GM12878 (cell line): ENCODE measurements around the gene METTL16. TPM values are rescaled to one million over a fixed set of nuclear protein-coding genes. Genes with fewer than 3 reads are reported as not detected.
"Not testable (repeated sequence)": the region's sequence is repeated elsewhere in the genome, so short reads cannot be mapped to it uniquely, and the experiment has no call there.

Source experiments
- ATAC-seq: fragments of 200-7000 bp; cut with Tn5 transposase; 3 replicates; pipeline ENCODE4 v1.9.1; 2020; ENCODE audit warnings: mild to moderate bottlenecking, moderate library complexity
- BruUV-seq: library from RNA; stranded (reverse); fragments of 400-500 nt; replicated peaks from 2 replicates; lab custom pipeline; 2021; lab: Mats Ljungman, UMichigan
- CTCF ChIA-PET: fragments of 300-600 bp; sonication (Branson Sonifier 250); formaldehyde crosslinking; extraction: SDS; loops from one replicate; lab custom pipeline; 2021; ENCODE audit warnings: inconsistent platforms; lab: Yijun Ruan, JAX
- POLR2A ChIA-PET: fragments of 350-600 bp; formaldehyde crosslinking; extraction: SDS; loops from one replicate; lab custom pipeline; 2021; ENCODE audit warnings: inconsistent platforms; lab: Charles Lee
- RAD21 ChIA-PET: fragments of 300-600 bp; sonication (Branson Sonifier 250); formaldehyde crosslinking; loops from one replicate; lab custom pipeline; 2023; ENCODE audit warnings: antibody characterized with exemption; ENCODE audit not compliant: unreplicated experiment; lab: Charles Lee
- SMC1A ChIA-PET: fragments of 300-600 bp; sonication (Branson Sonifier 250); formaldehyde crosslinking; loops from one replicate; lab custom pipeline; 2023; ENCODE audit not compliant: unreplicated experiment, uncharacterized antibody; lab: Charles Lee
- DNase-seq: peaks from one replicate; pipeline ENCODE4 v3.0.0-alpha.2; 2011; ENCODE audit warnings: low read depth, low spot score
- FAIRE-seq: peaks from 3 replicates; lab custom pipeline; 2011; peaks lifted over from hg19 to GRCh38; lab: Jason Lieb, UNC
- H2AFZ ChIP-seq: 2 replicates; pipeline ENCODE4 v1.6.0; 2011; ENCODE audit warnings: low read depth, low read length, control low read depth; ENCODE audit not compliant: control insufficient read depth
- H3K27ac ChIP-seq: 2 replicates; pipeline ENCODE4 v1.5.1; 2011; ENCODE audit warnings: control low read depth; ENCODE audit not compliant: control insufficient read depth, insufficient read depth
- H3K27me3 ChIP-seq, 2 experiments: replicated peaks in 1 of 2; 2 replicates each; pipeline versions ENCODE4 v1.6.0 to v1.6.1; 2011; ENCODE audit warnings: low read length in 1 of 2; ENCODE audit not compliant: control insufficient read depth in 2 of 2, insufficient read depth in 2 of 2
- H3K36me3 ChIP-seq, 2 experiments: 2 replicates each; pipeline ENCODE4 v1.5.1; 2011; ENCODE audit warnings: low read length in 1 of 2; ENCODE audit not compliant: control insufficient read depth in 2 of 2, insufficient read depth in 2 of 2
- H3K4me1 ChIP-seq: 2 replicates; pipeline ENCODE4 v1.6.1; 2011; ENCODE audit warnings: mild to moderate bottlenecking, low read length, moderate library complexity, mixed read lengths; ENCODE audit not compliant: control insufficient read depth, insufficient read depth
- H3K4me2 ChIP-seq: 2 replicates; pipeline ENCODE4 v1.6.0; 2011; ENCODE audit warnings: control low read depth; ENCODE audit not compliant: control insufficient read depth, insufficient read depth
- H3K4me3 ChIP-seq: fragments of 200-600 bp; sonication (generic); 2 replicates; pipeline ENCODE4 v1.5.1; 2016
- H3K79me2 ChIP-seq: 2 replicates; pipeline ENCODE4 v1.6.0; 2011; ENCODE audit warnings: low read length; ENCODE audit not compliant: control insufficient read depth, insufficient read depth
- H3K9ac ChIP-seq: 2 replicates; pipeline ENCODE4 v1.8.0; 2011; ENCODE audit warnings: low read length, control low read depth, mixed read lengths; ENCODE audit not compliant: control insufficient read depth, insufficient read depth
- H3K9me3 ChIP-seq: replicated peaks from 3 replicates; pipeline ENCODE4 v1.5.1; 2011; ENCODE audit warnings: mild to moderate bottlenecking, low read length; ENCODE audit not compliant: control insufficient read depth, insufficient read depth
- H4K20me1 ChIP-seq: 2 replicates; pipeline ENCODE4 v1.6.0; 2011; ENCODE audit not compliant: control insufficient read depth, insufficient read depth
- BHLHE40 ChIP-seq, 2 experiments: fragments of 450-650 bp in 1 of 2; IDR thresholded peaks; 2 replicates each; pipeline ENCODE4 v1.6.1; 2011 to 2017; ENCODE audit warnings: low read depth in 2 of 2, borderline replicate concordance in 1 of 2, improper control_type of control experiment in 1 of 2, low read length in 1 of 2, mild to moderate bottlenecking in 1 of 2
- DPF2 ChIP-seq: fragments of 450-650 bp; IDR thresholded peaks from 2 replicates; pipeline ENCODE4 v1.6.1; 2017; ENCODE audit warnings: mild to moderate bottlenecking
- GABPA ChIP-seq: IDR thresholded peaks from 2 replicates; pipeline ENCODE4 v1.6.1; 2014; ENCODE audit warnings: antibody characterized with exemption, low read depth, mild to moderate bottlenecking, inconsistent platforms
- HDGF ChIP-seq: fragments of 450-650 bp; IDR thresholded peaks from 2 replicates; pipeline ENCODE4 v1.6.1; 2016; ENCODE audit warnings: antibody characterized with exemption
- IRF4 ChIP-seq: IDR thresholded peaks from 2 replicates; pipeline ENCODE4 v1.6.1; 2011; ENCODE audit warnings: low read depth, low read length
- KLF5 ChIP-seq: fragments of 450-650 bp; IDR thresholded peaks from 2 replicates; pipeline ENCODE4 v1.6.1; 2014; ENCODE audit warnings: mild to moderate bottlenecking; ENCODE audit not compliant: partially characterized antibody
- MEF2B ChIP-seq: fragments of 450-650 bp; IDR thresholded peaks from 2 replicates; pipeline ENCODE4 v1.6.1; 2018; ENCODE audit warnings: mild to moderate bottlenecking, moderate library complexity; ENCODE audit not compliant: partially characterized antibody, poor library complexity, severe bottlenecking
- MLLT1 ChIP-seq: fragments of 450-650 bp; IDR thresholded peaks from 2 replicates; pipeline ENCODE4 v1.6.1; 2016; ENCODE audit warnings: mild to moderate bottlenecking
- MTA2 ChIP-seq: fragments of 450-650 bp; IDR thresholded peaks from 2 replicates; pipeline ENCODE4 v1.6.1; 2016; ENCODE audit warnings: low read depth, mild to moderate bottlenecking, moderate library complexity
- NBN ChIP-seq: fragments of 450-650 bp; IDR thresholded peaks from 2 replicates; pipeline ENCODE4 v1.6.1; 2016
- PBX3 ChIP-seq: IDR thresholded peaks from 2 replicates; pipeline ENCODE4 v1.6.1; 2011; ENCODE audit warnings: mild to moderate bottlenecking, low read depth, low read length, moderate library complexity; ENCODE audit not compliant: insufficient replicate concordance
- RAD51 ChIP-seq: fragments of 450-650 bp; IDR thresholded peaks from 2 replicates; pipeline ENCODE4 v1.6.1; 2016; ENCODE audit warnings: moderate library complexity, mild to moderate bottlenecking, inconsistent platforms
- ZNF274 ChIP-seq: IDR thresholded peaks from one replicate; pipeline ENCODE4 v1.8.0; 2011; ENCODE audit not compliant: insufficient read length, insufficient read depth
- ZNF622 ChIP-seq: fragments of 450-650 bp; IDR thresholded peaks from 2 replicates; pipeline ENCODE4 v1.6.1; 2017; ENCODE audit warnings: mild to moderate bottlenecking, inconsistent platforms
- ZNF687 ChIP-seq: fragments of 450-650 bp; IDR thresholded peaks from 2 replicates; pipeline ENCODE4 v1.6.1; 2017; ENCODE audit warnings: mild to moderate bottlenecking, moderate library complexity
- WGBS: methylation state at CpG from one replicate; pipeline ENCODE4 v1.1.6; 2016; ENCODE audit warnings: low lambda C conversion rate; ENCODE audit not compliant: insufficient replicate concordance, insufficient coverage; ENCODE audit errors: missing lambda C conversion rate; 5-methylcytosine and 5-hydroxymethylcytosine counted together
- in situ Hi-C: fragments of 300-500 bp; cut with MboI; formaldehyde crosslinking; loops from 9 replicates; pipeline ENCODE4 v1.14.3; 2018; ENCODE audit warnings: mixed read lengths
- intact Hi-C: fragments of 100-400 bp; cut with micrococcal nuclease; formaldehyde crosslinking; loops from one replicate; pipeline ENCODE4 v1.14.2; 2022; ENCODE audit not compliant: unreplicated experiment
- polyA plus RNA-seq, 11 experiments: library from polyadenylated mRNA; depleted of rRNA in 4 of 11; unstranded in 6 of 11; stranded (reverse) in 5 of 11; fragments of >200 nt; fragmentation: Nextera tagmentation in 4 of 11; fragmentation: Illumina TruSeq in 1 of 11; extraction: Ambion mirVana in 4 of 11; extraction: Trizol in 1 of 11; gene quantifications; 1 replicate in 1 of 11; 2 replicates in 10 of 11; pipeline versions ENCODE4 v1.2.1 to v1.2.3, GENCODE V29; 2011 to 2016; ENCODE audit warnings: inconsistent platforms in 2 of 11, missing spikeins in 2 of 11, low read depth in 1 of 11
- total RNA-seq, 4 experiments: library from RNA; depleted of rRNA in 3 of 4; stranded (reverse); fragments of >200 nt in 3 of 4; fragmentation: Illumina TruSeq in 1 of 4; extraction: Trizol in 1 of 4; gene quantifications; 2 replicates each; pipeline versions ENCODE4 v1.2.1 to v1.2.3, GENCODE V29; 2013 to 2021
- TF ChIP-seq, protein P1 (sequence below): IDR thresholded peaks from 2 replicates; pipeline ENCODE4 v1.6.1; 2011; ENCODE audit warnings: low read depth, low read length, improper control_type of control experiment, borderline replicate concordance

The METTL16 gene
- total and polyA plus RNA-seq, 10 of the 15 experiments (the other 5 are each of a cell fraction or from before 2014, with no cell fraction given), result 15.6 to 34.3 (median 23.7) TPM

DNA sequence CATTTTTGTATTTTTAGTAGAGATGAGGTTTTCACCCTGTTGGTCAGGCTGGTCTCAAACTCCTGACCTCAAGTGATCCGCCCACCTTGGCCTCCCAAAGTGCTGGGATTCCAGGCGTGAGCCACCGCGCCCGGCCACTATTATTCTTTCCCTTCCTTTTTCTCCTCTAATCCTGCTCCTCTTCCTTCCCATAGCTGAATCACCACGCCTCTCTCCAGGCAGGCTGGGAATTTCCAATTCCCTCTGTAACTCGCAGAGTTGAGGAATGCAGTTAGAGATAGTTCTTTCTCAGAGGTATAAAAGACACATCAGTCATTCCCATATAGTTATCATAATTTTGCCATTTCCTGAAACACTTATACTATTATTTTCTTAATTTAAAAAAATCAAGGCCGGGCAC lies 11.2 kb downstream of the METTL16 start (continued):
- TF ChIP-seq ZNF274 (no peak), PBX3 (no peak), ZNF622 (no peak), MLLT1 (no peak), GABPA (no peak), KLF5 (no peak), IRF4 (no peak)
- TF ChIP-seq, protein P1, sequence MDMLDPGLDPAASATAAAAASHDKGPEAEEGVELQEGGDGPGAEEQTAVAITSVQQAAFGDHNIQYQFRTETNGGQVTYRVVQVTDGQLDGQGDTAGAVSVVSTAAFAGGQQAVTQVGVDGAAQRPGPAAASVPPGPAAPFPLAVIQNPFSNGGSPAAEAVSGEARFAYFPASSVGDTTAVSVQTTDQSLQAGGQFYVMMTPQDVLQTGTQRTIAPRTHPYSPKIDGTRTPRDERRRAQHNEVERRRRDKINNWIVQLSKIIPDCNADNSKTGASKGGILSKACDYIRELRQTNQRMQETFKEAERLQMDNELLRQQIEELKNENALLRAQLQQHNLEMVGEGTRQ, result no peak
- TF ChIP-seq, all 136 proteins: peak for 0

DNA sequence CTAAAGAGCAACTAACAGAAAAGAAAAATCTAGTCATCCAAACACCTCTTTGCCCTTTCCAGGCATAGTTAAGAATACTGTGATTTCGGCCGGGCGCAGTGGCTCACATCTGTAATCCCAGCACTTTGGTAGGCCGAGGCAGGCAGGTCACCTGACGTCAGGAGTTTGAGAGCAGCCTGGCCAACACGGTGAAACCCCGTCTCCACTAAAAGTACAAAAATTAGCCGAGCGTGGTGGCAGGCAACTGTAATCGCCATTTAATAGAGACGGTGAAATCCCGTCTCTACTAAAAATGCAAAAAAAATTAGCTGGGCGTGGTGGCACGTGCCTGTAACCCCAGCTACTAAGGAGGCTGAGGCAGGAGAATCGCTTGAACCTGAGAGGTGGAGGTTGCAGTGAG lies 22.4 kb downstream of the METTL16 start:
- peak; percentile 27 for DNase-seq
- Histone ChIP-seq H3K4me2 (peak overlapping the region; percentile 54), H3K79me2 (peaks cover 38% of the 10 kb centered on the region), H3K9ac (peak overlapping the region; percentile 52; the same call in 1 of the 2 replicates), H3K4me1 (peaks cover 15% of the 10 kb centered on the region), H3K27ac (peak overlapping the region; percentile 68), H2AFZ (peak overlapping the region; percentile 19; the same call in 1 of the 2 replicates)
- WGBS, result 91% methylated on average over 14 of the region's 15 CpGs
- SMC1A ChIA-PET, result interaction anchor here (0.6 to 2.3 kb wide), 9 partner anchors 11 to 194 kb away, joined by 3 to 6 read pairs (median 4); no protein-coding TSS in a partner anchor
- FAIRE-seq, intact Hi-C loops, H3K36me3 ChIP-seq, H3K27me3 ChIP-seq, H4K20me1 ChIP-seq, in situ Hi-C loops, H3K9me3 ChIP-seq, BruUV-seq, H3K4me3 ChIP-seq: not testable (repeated sequence)
- POLR2A ChIA-PET, result interaction anchor here (0.6 to 2.2 kb wide), 5 partner anchors 9 to 105 kb away, joined by 3 to 10 read pairs (median 4); partner anchors contain the start of genes METTL16 and PAFAH1B1
- peak; percentile 78 for ATAC-seq
- RAD21 ChIA-PET, result interaction anchor here (1.3 to 3.3 kb wide), 5 partner anchors 16 to 107 kb away, joined by 4 to 28 read pairs (median 4); partner anchors contain the start of gene METTL16
- CTCF ChIA-PET, result interaction anchor here (1.5 to 1.9 kb wide), 3 partner anchors 73 to 220 kb away, joined by 3 to 6 read pairs (median 6); no protein-coding TSS in a partner anchor
- TF ChIP-seq ZNF687 (peak; percentile 79), NBN (peak; percentile 81), RAD51 (peak; percentile 87), MEF2B (peak; percentile 26), DPF2 (0 out of 2 replicates have a peak, but pooled peaks have one; percentile 12), BHLHE40 (IDR thresholded peaks at IDR 0.05; ENCODE audit: borderline replicate concordance in 1 of 2, low read depth in 2 of 2, low read length in 1 of 2) (peak; percentile 79 to 98), HDGF (peak; percentile 69; the same call in 1 of the 2 replicates), MTA2 (peak; percentile 69; the same call in 1 of the 2 replicates)
